ENCODE measurements around the gene DNAJC4.

GRCh38 chr11:64241241-64241490 lies 10.8 kb downstream of the DNAJC4 start:
- TF ChIP-seq EZH2 (IDR thresholded peaks at IDR 0.05; ENCODE audit: borderline replicate concordance, low read length), result no peak
- TF ChIP-seq CTCF (IDR thresholded peaks at IDR 0.05; ENCODE audit: low read length), result no peak

All from OCI-LY1 (cell line).